MCF 10A (cell line): Measurements from ENCODE around the gene ANKMY2. TPM values are rescaled to one million over a fixed set of nuclear protein-coding genes. Genes with fewer than 3 reads are reported as not detected.

ENCODE experiments used
- BruUV-seq: library from RNA; stranded (reverse); fragments of 400-500 nt; replicated peaks from 2 replicates; lab custom pipeline; 2021; lab: Mats Ljungman, UMichigan
- CTCF ChIA-PET: fragments of 300-600 bp; sonication (Branson Sonifier 250); formaldehyde crosslinking; extraction: SDS; loops from one replicate; lab custom pipeline; 2021; ENCODE audit warnings: antibody characterized with exemption, inconsistent platforms; lab: Yijun Ruan, JAX
- POLR2A ChIA-PET: fragments of 300-600, 350-650 bp; sonication (Branson Sonifier 250); formaldehyde crosslinking; extraction: SDS; loops from one replicate; lab custom pipeline; 2020; ENCODE audit warnings: antibody characterized with exemption, inconsistent platforms; lab: Yijun Ruan, JAX
- DNase-seq: peaks from one replicate; pipeline ENCODE4 v3.0.0-alpha.2; 2018; ENCODE audit not compliant: unreplicated experiment
- H3K27ac Mint-ChIP-seq: one replicate; pipeline ENCODE4 v1.8.0; 2022; ENCODE audit warnings: mild to moderate bottlenecking, low read depth, mixed read lengths; ENCODE audit not compliant: unreplicated experiment
- H3K27me3 Mint-ChIP-seq: one replicate; pipeline ENCODE4 v1.8.0; 2022; ENCODE audit warnings: mixed read lengths; ENCODE audit not compliant: insufficient read depth, unreplicated experiment
- H3K36me3 Mint-ChIP-seq: one replicate; pipeline ENCODE4 v1.8.0; 2022; ENCODE audit warnings: mild to moderate bottlenecking, moderate library complexity, mixed read lengths; ENCODE audit not compliant: insufficient read depth, unreplicated experiment
- H3K4me1 Mint-ChIP-seq: one replicate; pipeline ENCODE4 v1.8.0; 2022; ENCODE audit warnings: mixed read lengths; ENCODE audit not compliant: insufficient read depth, unreplicated experiment
- H3K4me3 Mint-ChIP-seq: one replicate; pipeline ENCODE4 v1.8.0; 2022; ENCODE audit warnings: mild to moderate bottlenecking, moderate library complexity, mixed read lengths; ENCODE audit not compliant: unreplicated experiment
- H3K9me3 Mint-ChIP-seq: one replicate; pipeline ENCODE4 v1.8.0; 2022; ENCODE audit warnings: mixed read lengths; ENCODE audit not compliant: unreplicated experiment
- intact Hi-C: fragments of 100-400 bp; cut with micrococcal nuclease; formaldehyde crosslinking; loops from 2 replicates; pipeline ENCODE4 v1.14.1; 2022
- total RNA-seq: library from RNA; stranded (reverse); gene quantifications from 2 replicates; pipeline ENCODE4 v1.2.3, GENCODE V29; 2022
- TF ChIP-seq, protein P1 (sequence below): fragments of 200-600 bp; IDR thresholded peaks from one replicate; pipeline ENCODE4 v1.8.0; 2022; ENCODE audit warnings: antibody characterized with exemption, mild to moderate bottlenecking; ENCODE audit not compliant: unreplicated experiment

Gene ANKMY2
- total RNA-seq, 1 experiment from 2014 or later: 14.3 TPM

DNA sequence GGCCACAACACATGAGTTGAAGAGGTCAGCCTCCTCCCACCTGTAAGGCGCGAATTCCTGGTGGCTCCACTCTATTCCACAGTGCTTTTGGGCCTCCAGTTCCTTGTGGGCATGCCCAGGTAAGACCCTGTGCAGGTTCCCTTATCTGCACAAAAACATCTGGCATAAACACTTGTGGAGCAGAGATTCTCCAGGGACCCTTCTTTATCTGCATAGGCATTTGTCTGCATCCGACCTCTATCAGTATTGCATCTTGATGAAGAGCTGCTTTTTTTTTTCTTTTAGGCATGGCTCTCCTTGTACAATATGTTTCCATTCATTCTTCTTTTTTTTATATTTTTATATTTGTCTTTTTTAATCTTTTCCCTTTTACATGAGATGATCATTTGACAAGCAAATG, 58.4 kb downstream of the ANKMY2 start:
- Mint-ChIP-seq H3K4me3 (no peak overlapping the region), H3K27me3 (no peaks in the 10 kb centered on the region), H3K4me1 (no peaks in the 10 kb centered on the region), H3K27ac (no peak overlapping the region), H3K9me3 (no peaks in the 10 kb centered on the region), H3K36me3 (no peaks in the 10 kb centered on the region)
- TF ChIP-seq, protein P1, sequence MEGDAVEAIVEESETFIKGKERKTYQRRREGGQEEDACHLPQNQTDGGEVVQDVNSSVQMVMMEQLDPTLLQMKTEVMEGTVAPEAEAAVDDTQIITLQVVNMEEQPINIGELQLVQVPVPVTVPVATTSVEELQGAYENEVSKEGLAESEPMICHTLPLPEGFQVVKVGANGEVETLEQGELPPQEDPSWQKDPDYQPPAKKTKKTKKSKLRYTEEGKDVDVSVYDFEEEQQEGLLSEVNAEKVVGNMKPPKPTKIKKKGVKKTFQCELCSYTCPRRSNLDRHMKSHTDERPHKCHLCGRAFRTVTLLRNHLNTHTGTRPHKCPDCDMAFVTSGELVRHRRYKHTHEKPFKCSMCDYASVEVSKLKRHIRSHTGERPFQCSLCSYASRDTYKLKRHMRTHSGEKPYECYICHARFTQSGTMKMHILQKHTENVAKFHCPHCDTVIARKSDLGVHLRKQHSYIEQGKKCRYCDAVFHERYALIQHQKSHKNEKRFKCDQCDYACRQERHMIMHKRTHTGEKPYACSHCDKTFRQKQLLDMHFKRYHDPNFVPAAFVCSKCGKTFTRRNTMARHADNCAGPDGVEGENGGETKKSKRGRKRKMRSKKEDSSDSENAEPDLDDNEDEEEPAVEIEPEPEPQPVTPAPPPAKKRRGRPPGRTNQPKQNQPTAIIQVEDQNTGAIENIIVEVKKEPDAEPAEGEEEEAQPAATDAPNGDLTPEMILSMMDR: no peak
- no peak for DNase-seq
- ChIA-PET POLR2A (no interaction called here), CTCF (interaction anchor here (0.5 to 1.2 kb wide), 4 partner anchors 22 to 473 kb away, joined by 3 to 5 read pairs (median 4); no protein-coding TSS in a partner anchor)
- BruUV-seq: no TSS peak
- intact Hi-C loops: no loop called here

DNA sequence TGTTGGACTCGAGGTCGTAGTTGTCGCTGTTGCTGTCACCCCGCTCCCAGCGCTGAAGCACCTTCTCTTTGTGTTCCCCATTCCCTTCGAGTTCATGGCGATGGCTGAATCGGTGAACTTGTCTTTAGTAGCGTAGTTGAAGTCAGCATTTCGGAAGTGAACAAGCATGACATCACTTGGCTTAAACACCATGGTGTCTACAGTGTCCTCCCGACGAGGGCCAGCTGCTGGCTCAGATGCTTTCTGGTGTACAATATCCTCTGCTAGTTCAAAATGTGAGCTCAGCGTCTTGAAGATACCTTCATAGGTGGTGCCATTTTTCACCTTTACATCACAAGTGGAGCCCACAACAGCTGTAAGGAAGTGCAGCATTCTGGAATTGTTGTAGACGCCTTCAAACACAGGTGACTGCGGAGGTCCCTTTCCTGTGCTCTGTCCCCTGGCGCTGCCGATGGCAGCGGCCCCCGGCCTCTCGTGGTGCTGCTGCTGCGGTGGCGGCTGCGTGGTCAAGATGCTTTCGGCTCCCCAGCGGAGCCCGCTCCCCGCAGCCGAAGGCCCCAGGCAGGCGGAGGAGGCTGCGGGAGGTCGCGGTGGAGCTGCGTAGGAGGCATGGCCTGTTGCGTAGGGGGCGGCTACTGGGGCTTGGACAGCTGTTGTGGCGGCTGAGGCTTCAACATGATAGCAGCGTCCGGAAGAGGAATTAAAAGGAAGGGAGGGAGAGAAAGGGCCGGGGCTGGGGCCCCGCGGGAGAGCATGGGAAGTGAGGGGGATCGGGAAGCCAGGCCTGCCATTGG, 59.3 kb downstream of the ANKMY2 start:
- intact Hi-C loops: no loop called here
- H3K36me3 Mint-ChIP-seq: no peaks in the 10 kb centered on the region
- H3K4me1 Mint-ChIP-seq: no peaks in the 10 kb centered on the region
- no peak overlapping the region for H3K4me3 Mint-ChIP-seq
- no peaks in the 10 kb centered on the region for H3K9me3 Mint-ChIP-seq
- BruUV-seq: no TSS peak
- ChIA-PET POLR2A (no interaction called here), CTCF (interaction anchor here (0.5 to 1.2 kb wide), 2 partner anchors 22 to 472 kb away, joined by 3 to 5 read pairs; no protein-coding TSS in a partner anchor)
- no peaks in the 10 kb centered on the region for H3K27me3 Mint-ChIP-seq
- H3K27ac Mint-ChIP-seq: no peak overlapping the region
- TF ChIP-seq, protein P1: no peak
- DNase-seq: no peak

- Mint-ChIP-seq H3K36me3 (no peaks in the 10 kb centered on the region), H3K4me1 (no peaks in the 10 kb centered on the region), H3K27me3 (no peaks in the 10 kb centered on the region), H3K4me3 (no peak overlapping the region), H3K9me3 (no peaks in the 10 kb centered on the region), H3K27ac (no peak overlapping the region)
- intact Hi-C loops: no loop called here
- ChIA-PET POLR2A (no interaction called here), CTCF (interaction anchor here (0.7 to 1.0 kb wide), 2 partner anchors 161 to 772 kb away, joined by 3 read pairs; no protein-coding TSS in a partner anchor)
- no TSS peak for BruUV-seq
- no peak for DNase-seq
- TF ChIP-seq, protein P1: no peak
Observed at GRCh38 chr7:16585540-16585939, 60.0 kb downstream of the ANKMY2 start.

DNA sequence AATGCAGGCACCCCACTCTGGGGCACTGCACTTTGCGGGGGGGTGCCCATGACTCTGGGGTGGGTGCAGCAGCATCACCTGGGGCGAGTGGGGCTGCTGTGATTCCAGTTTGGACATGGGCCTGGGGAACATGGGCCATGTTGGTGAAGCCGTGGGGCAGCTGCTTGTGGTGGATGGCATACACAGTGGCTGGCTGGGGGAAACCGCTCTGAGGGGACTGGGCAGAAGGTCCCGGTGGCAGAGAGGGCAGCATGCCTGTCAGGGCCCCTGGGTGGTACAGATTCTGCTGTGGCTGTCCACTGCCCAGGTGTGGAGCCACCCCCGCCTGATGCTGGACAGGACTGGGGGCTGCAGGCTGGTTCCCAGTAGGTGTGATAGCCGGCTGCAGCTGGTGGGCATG, 61.7 kb downstream of the ANKMY2 start:
- CTCF ChIA-PET: interaction anchor here (0.6 kb wide), 1 partner anchor 20 kb away, joined by 3 read pairs; no protein-coding TSS in a partner anchor
- TF ChIP-seq, protein P1: no peak
- no peaks in the 10 kb centered on the region for H3K4me1 Mint-ChIP-seq
- no TSS peak for BruUV-seq
- no peaks in the 10 kb centered on the region for H3K27me3 Mint-ChIP-seq
- no peak overlapping the region for H3K4me3 Mint-ChIP-seq
- DNase-seq: no peak
- POLR2A ChIA-PET: no interaction called here
- no peaks in the 10 kb centered on the region for H3K36me3 Mint-ChIP-seq
- no peak overlapping the region for H3K27ac Mint-ChIP-seq
- intact Hi-C loops: no loop called here
- H3K9me3 Mint-ChIP-seq: no peaks in the 10 kb centered on the region
